Retinal pigment epithelial cell (primary cell): ENCODE data around the gene PRKG1.

Source experiments
- DNase-seq: peaks from one replicate; pipeline ENCODE4 v3.0.0-alpha.2; 2010; ENCODE audit warnings: low read depth
- H3K4me3 ChIP-seq: 2 replicates; pipeline ENCODE4 v1.5.1; 2011; ENCODE audit warnings: mild to moderate bottlenecking, low read length, control low read depth, moderate library complexity
- CTCF ChIP-seq: conservative IDR thresholded peaks from 2 replicates; pipeline ENCODE4 v1.5.1; 2011; ENCODE audit warnings: low read depth, low read length, control low read depth, inconsistent platforms

PRKG1 gene

GRCh38 chr10:51950371-51950995 is 876.2 kb downstream of the PRKG1 start:
- no peak for DNase-seq
- no peak overlapping the region for H3K4me3 ChIP-seq
- no peak for TF ChIP-seq CTCF

DNA sequence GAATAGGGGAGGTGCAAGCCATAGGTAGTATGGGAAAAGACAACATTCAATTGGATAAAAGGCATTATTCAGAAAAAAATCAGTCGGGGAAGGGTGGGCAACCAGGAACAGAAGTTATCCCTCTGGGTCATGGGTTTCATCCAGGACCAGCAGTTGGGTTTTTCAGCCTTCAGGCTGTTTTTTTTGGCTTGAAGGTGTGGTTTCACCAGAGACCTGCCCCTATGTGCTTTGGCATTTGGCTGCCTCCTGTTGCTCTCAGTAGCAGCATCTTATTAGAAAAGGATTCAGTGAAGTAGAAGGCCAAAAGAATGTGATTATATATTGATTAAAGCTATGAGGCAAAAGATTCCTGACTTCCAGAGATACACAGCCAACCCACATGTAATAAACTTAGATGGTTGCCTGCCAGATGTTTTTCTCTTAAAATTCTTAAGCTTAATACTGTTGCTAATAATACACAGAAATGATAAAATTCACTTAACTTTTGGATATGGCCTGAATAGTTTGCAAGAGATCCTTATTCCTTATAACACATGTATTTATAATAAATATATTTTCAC is 876.8 kb downstream of the PRKG1 start:
- H3K4me3 ChIP-seq = no peak overlapping the region
- no peak for DNase-seq
- no peak for TF ChIP-seq CTCF

GRCh38 chr10:51951601-51952000 is 877.3 kb downstream of the PRKG1 start:
- TF ChIP-seq CTCF = no peak
- H3K4me3 ChIP-seq = no peak overlapping the region
- DNase-seq = no peak

DNA sequence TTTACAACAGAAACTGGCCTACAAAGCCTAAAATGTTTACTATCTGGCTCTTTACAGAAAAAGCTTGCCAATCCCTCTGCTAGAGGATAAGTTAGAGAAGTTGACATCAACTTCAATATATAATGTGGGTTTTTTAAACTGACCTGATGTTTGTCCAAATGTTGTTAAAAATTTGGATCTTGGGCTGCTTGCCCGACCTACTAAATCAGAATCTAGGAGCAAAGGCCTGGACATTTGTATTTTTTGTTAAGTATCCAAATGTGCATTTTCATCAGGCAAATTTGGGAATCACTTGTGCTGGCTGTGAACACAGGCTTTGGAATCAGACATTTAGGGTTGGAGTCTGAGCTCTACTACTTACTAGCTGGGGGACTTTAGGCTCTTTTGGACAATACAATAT is 877.8 kb downstream of the PRKG1 start:
- no peak for DNase-seq
- no peak overlapping the region for H3K4me3 ChIP-seq
- TF ChIP-seq CTCF = no peak

- TF ChIP-seq CTCF = no peak
- DNase-seq = no peak
- no peak overlapping the region for H3K4me3 ChIP-seq
These were observed 881.4 kb downstream of the PRKG1 start for GRCh38 chr10:51955696-51956095.

GRCh38 chr10:51956822-51957221 is 882.5 kb downstream of the PRKG1 start:
- no peak for TF ChIP-seq CTCF
- no peak for DNase-seq
- no peak overlapping the region for H3K4me3 ChIP-seq

DNA sequence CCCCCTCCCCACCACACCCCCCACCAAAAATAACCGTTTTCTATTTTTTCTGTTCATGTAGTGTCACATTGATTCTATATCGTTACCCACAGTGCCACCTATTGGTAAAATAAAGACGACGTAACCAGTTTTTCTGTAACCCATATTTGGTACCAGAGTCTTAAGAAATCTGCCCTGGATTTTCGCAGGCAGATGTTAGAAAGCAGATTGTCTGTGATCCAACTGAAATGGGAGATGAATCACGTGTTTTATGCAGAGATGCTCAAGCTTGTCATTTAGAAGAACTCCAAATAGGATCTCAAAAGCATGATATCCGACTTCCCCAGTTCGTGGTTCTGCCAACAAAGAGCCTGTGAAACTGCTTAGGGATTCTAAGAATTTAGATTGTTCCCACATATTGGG is 886.2 kb downstream of the PRKG1 start:
- peak; percentile 52 for TF ChIP-seq CTCF
- DNase-seq = no peak
- no peak overlapping the region for H3K4me3 ChIP-seq
